Measurements from ENCODE around the gene ABCC10.
"Not testable (repeated sequence)": the region's sequence is repeated elsewhere in the genome, so short reads cannot be mapped to it uniquely, and the experiment has no call there.

ABCC10 gene

DNA sequence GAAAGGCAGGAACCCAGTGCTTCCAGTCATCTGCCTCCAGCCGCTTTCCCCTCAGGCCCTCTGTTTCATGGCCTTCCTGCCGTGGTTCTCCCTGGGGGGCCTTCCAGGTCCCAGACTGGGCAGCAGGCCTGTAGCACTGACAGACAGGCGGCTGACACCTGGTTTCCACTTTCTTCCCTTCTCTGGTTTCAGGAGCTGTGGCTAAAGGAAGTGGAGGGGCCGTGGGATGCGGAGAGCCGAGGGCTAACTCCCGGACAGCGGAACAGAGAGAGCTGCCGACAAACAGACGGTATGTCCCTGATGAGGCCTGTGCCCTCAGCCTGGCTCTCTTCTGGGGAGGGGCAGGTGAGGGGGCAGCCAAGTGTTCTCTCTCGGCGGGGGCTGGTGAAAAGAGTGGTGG, 70.3 kb downstream of the ABCC10 start:
- FAIRE-seq: no peak

DNA sequence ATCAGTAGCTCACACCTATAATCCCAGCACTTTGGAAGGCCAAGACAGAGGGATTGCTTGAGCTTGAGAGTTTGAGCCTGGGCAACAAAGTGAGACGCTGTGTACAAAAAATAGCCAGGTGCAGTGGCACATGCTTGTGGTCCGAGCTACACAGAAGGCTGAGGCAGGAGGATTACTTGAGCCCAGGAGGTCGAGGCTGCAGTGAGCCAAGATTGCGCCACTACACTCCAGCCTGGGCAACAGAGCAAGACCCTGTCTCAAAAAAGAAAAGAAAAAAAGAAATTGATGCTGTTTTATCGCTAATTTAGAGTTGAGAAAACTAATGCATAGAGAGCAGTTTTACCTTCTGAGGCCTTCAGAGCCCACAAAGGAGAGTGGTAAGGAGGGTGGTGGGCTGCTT, 71.0 kb downstream of the ABCC10 start:
- not testable (repeated sequence) for FAIRE-seq; DNase-seq (ENCODE audit: insufficient read length, low spot score)

More for the DNA sequence above, 70.3 kb downstream of the ABCC10 start:
- DNase-seq (ENCODE audit: insufficient read length, low spot score): no peak
- no peak for TF ChIP-seq CTCF (IDR thresholded peaks at IDR 0.05; ENCODE audit: insufficient read depth, missing control alignments)

- TF ChIP-seq CTCF (IDR thresholded peaks at IDR 0.05; ENCODE audit: insufficient read depth, missing control alignments): no peak
- FAIRE-seq (no peak), DNase-seq (ENCODE audit: insufficient read length, low spot score) (no peak)
Measured at GRCh38 chr6:43499028-43499815, 71.9 kb downstream of the ABCC10 start.

Data from D721Med (cell line).